T1000 (cell line): ENCODE results near the gene MPO.

ENCODE experiments used
- DNase-seq: peaks from one replicate; lab custom pipeline; 2025; ENCODE audit warnings: mixed read lengths; lab: John Stamatoyannopoulos, UW

The MPO gene

GRCh38 chr17:58236394-58236793, 44.3 kb downstream of the MPO start:
- DNase-seq = no peak

DNA sequence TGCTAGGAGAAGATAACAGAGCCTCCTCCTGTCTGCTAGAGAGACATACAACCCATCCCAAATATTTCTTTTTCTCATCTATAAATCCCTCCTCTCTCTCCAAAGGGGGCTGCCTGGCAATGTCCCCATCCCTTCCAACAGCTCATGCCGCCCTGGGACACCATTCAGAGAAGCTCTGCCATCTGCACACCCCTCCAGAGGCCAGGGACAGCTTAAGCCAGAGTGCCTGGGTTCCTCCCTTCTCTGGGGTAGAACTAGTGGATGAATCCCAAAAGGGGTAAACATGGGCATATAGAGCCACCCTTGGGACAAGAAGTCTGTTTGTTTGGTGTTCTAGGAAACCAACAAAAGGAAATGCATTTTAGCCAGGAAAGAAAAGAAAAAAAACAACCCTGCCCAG, 44.9 kb downstream of the MPO start:
- DNase-seq = no peak

GRCh38 chr17:58234512-58234911, 46.2 kb downstream of the MPO start:
- no peak for DNase-seq

DNA sequence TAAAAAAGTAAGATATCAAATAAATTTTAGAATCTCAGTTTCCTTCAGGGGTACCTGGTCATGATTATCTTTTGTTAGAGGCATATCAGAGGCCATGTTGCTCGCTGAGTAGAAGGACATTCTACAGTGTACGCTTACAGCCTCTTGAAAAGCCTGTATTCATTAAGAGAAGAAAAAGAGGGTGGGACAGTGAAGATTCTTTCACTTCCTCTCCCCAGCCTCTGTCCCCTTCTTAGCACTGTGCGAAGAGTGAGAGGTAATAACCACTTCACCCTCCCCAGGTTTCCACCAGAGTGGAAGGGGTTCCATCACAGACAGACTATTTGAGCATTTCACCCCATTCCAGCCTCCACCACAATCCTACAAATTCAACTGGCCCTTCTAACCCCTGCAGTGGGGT, 47.2 kb downstream of the MPO start:
- DNase-seq = no peak

DNA sequence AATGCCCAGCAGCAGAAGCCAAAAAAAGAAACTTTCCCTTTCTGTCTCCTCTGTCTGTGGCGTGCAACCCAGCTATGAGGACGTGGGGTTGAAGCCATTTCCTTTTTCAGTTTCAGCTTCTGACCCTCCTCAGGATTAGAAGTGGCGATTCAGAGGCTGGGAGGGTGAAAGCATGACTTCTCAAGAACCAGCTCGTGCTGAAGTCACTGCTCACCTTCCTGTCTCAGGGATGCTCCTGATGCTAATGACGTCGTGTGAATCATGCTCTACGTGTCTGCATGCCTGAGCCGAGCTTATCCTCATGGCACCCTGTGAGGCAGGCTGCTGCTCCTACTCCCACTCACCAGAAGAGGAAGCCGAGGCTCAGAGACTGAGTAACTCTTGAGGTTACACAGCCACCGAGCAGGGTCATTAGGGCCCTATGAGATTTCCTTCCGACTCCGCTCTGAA, 48.0 kb downstream of the MPO start:
- DNase-seq = no peak

- no peak for DNase-seq
These were observed 49.1 kb downstream of the MPO start for GRCh38 chr17:58231641-58232040.

- no peak for DNase-seq
These were observed 50.9 kb downstream of the MPO start for GRCh38 chr17:58229881-58230280.

DNA sequence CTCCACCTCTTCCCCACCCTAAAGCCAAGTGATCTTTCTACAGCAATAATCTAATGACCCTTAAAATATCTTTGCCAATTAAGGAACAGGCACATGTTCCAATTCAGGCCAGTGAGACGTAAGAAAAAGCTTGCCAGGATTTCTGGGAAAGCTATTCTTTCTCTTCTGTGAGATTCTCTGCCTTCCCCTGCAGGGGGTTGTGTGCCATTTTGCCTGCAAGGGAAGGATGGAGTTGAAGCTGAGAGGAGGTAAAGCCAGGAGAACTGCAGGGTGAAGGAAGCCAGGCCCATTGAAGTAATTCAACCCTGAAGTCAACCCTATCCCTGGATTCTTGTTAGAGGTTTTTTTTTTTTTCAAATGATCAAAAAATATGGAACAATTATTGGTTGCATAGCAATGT, 51.4 kb downstream of the MPO start:
- no peak for DNase-seq

DNA sequence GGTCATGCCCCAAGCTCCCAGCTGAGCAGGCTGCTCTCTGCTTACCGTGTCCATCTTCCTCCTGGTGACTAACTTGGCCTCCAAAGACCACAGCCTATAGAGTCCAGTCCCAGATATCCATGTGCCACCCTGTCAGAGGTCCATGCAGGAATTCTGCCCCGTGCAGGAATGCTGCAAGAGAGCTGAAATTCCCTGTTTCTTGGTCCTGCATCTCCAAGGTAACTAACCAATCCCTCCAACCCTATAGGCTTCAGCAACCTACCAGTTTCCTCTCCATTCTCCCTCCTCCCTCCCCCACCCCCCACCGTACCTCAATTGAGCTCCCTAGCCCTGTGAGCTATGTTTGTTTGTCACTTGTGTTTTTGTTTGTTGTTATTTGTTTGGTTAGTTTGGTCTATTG, 52.1 kb downstream of the MPO start:
- DNase-seq = no peak

DNA sequence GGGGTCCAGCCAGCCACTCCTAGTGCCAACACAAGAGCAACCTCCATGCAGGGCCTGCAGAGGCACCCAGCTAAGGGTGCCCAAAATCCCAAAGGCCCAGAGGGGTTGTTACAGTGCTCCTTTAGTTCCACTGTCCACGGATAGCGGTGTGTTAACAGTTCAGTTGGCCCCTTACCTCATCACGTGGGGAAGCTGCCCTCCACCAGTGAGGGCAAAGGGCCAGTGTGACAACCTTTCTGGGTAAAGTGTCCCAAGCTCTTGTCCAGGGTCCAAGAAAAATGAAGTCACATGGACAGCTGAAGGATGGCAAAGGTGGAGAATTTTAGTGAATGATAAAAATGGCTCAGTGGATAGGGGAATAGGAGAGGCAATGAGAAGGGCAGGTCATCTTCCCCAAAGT, 53.0 kb downstream of the MPO start:
- no peak for DNase-seq

DNA sequence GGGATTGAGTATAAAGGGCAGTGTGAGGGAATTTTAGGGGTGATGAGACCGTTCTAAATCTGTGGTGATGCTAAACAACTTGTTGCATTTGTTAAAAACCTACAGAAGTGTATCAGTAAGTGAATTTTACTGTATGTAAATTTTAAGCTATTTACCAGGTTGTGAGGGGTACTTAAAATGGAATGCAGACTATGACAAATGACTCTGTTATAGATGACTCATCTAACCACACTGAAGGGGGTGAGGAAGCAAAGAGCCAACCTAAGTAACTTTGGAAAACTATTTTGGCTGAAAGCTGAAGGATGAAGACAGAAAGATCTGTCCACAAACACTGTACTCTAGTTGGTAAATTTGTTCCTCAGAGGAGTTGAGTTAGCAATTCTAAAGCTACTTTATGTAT, 56.4 kb downstream of the MPO start:
- DNase-seq = no peak
